Measurements from ENCODE around the gene MIER3.

Gene MIER3

DNA sequence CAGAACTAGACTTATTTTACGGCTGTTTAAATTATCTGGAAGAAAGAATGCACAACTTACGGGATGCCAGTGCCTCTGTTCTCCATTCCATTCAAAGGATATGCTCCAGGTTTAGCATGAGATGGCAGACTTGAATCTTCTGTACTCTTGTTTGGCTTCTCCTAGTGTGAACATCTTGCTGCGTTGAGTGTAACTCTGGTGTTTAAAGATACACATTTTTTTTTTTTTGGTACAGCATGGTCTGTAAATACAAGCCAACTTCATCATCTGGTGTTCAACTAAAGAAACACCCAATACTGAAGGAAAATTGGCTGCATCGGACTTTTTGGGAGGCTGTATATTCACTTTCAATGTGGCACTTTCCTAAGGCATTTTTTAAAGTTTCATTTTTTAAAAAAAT, 7.4 kb upstream of the MIER3 start:
- DNase-seq (ENCODE audit: low read depth) = no peak

DNA sequence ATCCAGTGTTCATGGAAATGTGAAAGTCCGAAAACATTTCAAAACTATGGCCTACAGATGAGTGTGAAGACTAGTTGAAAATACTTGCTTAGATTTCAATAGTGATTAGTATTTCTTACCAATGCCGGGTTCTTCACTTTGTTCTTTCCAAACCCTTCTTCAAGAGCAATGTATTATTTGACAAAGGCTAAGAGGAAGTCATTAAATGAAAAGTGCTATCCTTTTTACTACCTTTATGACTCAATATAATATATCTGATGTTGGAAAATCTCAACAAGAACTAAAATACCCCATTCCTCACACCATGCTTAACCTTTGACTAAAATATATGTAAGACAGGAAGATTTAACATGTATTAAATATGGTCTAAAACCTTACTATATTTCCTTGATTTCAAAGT, 6.7 kb upstream of the MIER3 start:
- no peak for DNase-seq (ENCODE audit: low read depth)

DNA sequence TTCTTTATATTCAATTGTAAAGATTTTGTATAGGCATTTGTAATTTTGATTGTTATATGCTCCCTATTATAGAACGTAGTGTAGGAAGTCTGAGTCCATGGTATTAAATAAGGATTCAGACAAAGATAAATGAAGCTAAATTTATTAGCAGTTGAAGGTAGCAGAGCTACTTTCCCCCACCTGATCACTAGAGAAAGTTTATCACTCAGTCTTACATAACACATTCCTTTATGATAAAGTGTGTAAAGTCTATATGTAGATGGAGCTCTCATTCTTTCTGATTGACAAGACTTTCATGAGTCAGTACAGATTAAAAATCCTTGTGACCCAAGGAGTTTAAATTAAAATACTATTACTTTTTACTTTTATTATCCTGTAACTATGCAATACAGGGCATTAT, 2.3 kb upstream of the MIER3 start:
- DNase-seq (ENCODE audit: low read depth) = no peak

DNA sequence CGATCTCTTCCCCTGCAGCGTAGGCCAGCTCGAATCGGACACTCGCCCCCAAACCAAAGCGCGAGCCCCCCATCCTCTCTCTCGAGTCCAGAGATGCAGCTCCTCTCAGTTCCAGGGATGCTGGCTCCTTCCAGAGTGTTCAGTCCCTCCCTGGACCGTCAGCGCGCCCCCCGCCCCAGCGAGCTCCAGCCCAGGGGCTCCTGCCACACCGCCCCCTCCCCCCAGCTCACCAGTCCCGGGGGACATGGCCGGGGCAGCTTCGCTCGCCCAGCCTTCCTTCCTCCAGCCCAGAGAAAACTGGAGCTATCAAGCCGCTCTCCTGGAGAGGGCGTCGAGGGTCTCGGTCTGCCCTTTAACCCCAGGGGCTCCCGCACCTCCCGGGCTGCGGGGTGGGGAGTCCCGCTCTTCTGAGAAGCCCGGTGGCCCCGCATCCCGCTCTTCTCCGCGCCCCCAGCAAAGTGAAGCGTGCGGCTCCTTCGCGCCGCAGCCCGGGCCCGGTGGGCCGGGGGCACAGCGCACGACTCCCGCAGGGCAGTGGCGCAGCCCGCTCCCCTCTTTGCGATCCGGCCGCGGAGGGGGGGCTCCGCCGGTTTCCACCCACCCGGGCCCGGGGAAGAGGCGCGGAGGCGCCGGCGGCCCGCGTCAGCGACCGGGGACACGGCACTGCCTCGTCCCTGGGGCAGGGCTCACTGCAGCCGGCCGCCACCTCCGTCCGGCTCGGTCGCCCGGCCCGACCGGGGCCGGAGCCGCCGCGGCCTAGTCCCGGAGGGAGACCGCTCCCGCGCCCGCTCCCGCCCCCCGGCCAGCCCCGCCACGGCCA, 587 bp downstream of the MIER3 start:
- peak; percentile 24 for DNase-seq (ENCODE audit: low read depth)

DNA sequence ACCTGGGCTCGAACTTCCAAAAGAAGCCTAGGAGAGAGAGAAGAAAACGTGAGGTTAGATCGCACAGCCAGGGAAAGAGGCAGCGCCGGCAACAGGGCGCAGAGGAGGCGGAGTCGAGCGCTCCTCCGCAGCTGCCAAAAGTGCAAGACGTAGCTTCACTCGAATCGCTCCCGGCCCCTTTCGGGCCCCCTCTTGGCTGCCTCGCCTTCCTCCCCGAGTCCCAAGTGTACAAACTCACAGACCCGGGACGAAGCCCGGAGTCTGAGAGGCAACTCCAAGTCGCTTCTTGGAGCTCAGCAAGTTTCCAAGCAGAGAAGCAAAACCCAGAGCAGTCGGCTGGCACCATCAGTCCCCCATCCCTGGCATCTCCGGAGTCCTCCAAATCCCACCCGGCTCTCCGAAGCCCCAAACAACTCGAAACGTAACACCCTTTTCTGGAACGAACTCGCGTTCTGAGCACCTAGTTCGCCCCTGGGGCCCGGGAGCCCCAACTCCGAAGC, 1.2 kb downstream of the MIER3 start:
- peak; percentile 52 for DNase-seq (ENCODE audit: low read depth)

DNA sequence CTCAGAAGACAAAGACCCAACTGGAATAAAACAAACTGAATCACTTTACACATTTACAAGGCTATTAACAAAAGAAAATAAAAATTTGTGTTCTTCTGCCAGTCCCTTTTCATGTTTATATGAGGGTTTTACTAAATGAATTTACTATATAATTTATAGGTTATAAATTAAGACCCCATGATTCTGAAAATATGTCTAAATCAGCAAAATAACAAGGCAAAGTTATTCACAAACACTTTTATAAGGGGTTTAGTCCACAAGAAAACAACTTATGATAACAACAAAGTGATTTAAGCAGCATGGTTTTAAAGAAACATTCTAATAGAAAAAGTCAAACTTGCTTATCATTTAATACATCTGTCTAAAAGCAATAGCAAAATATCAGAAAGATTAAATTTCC, 4.9 kb downstream of the MIER3 start:
- no peak for DNase-seq (ENCODE audit: low read depth)

DNA sequence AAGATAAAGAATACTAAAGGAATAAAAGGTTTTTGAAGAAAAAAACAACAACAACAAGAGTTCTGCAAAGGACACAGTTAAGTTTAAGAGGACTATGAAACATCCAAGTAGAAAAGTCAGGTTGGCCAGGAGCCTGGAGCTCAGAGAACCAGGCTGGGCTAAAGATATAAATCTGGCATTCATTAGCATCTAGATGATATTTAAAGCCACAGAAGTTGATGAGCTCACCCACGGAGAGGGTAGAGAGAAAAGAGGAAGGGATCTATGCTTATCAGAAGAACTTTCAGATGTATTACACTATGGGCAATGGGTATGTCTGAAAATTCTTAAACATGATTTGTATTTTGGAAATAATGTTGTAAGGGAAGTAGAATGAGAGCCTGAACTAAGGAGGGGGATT, 9.9 kb downstream of the MIER3 start:
- DNase-seq (ENCODE audit: low read depth) = no peak

DNA sequence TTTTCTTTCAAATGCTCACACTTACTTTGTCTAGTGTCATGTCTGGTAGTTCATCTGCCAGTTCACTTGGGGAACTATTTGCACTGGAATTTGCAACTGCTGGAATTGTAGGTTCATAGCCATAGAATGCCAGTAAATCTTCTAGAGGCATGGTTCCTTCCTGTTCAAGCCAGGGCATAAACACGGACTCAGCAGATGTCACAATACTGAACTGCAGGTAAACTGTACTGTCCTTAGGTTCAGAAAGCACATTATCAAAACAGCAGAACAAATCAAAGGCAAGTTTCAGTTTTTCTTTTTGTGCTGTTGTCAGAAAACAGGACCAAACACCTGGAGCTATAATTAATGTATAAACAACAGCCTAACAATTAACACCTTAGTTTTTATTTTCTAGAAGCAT, 13.1 kb downstream of the MIER3 start:
- no peak for DNase-seq (ENCODE audit: low read depth)

DNA sequence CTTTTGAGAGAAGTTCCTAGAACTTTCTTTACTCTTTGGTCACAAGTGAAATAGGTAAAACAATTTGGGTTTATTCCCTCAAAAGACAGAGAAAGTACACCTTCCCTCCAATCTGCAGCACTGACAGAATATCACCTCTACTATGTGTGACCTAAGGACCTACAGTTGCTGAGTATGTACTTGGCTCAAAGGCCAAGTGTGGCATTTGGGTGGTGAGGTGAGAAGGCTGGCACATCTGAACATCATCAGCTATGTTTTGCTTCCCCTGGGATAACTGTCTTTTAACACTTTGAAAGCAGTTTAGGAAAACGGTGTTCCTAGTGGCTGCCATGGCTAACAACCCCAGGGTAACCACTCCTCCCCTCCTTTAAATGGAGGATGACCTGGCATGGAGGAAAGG, 17.6 kb downstream of the MIER3 start:
- no peak for DNase-seq (ENCODE audit: low read depth)

DNA sequence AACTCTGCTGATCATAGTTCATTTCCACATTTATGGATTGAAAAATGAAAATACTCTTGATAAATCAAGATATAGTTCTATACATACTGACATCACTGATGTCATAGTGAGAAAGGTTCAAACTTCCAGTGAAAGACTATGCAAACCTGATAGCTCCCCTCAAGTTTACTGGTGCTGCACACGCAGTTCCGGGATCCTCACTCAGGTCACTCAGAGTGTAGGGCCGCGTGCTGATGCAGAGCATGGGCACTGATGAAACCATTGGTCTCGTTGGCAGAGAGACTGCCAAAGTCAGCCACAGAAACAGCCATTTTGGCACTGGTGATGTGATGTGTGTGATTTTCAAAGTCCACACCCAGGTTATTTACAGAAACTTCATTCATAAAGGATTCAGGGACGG, 29.0 kb downstream of the MIER3 start:
- DNase-seq (ENCODE audit: low read depth) = no peak

DNA sequence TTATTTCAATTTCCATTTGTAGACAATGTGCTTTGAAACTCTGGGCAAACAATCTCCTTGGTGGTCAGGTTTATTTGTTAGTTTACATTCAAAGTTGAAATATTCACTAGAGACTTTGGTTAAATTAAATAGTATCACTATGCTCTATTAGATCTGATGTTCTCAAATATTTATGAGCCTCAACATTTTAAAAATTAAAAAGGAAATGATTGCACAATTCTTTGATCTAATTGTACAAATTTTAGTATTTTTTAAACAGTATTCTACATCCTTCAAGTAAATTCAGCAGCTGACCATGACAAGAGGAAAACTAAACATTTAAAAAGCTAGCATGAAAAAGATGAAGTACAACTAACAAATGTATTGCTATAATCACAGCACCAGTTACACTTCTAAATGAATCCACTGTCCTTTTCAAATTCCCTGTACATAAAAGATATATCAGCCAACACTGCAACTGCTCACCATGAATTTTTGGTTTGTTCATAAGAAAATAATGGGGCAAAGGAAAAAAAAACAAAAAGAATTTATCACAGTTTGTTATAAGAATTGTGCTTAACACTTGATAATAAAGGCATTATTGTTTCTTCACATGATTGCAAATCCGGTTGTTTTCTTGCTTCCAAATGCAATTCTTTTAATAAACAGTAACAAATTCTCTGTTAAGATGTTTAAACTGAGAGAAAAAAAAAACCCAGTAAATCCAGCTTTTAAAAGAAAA, 31.8 kb downstream of the MIER3 start:
- DNase-seq (ENCODE audit: low read depth) = no peak

DNA sequence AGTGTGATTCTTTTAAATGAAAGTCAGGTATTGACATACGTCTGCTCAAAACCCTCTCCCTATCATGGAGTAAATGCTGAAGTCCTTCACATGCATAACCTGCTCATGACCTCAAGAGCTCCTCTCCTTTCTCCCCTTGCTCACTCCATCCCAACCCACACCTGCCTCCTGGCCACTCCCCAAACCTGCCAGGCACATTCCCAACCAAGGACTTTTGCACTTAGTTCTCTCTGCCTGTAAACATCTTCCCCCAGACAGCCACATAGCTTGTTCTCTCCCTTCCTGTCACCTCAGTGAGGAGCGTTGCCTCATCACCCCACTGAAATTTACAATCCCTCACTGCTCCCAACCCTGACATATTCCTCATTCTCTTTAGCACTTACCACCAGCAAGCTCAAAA, 33.9 kb downstream of the MIER3 start:
- no peak for DNase-seq (ENCODE audit: low read depth)

DNA sequence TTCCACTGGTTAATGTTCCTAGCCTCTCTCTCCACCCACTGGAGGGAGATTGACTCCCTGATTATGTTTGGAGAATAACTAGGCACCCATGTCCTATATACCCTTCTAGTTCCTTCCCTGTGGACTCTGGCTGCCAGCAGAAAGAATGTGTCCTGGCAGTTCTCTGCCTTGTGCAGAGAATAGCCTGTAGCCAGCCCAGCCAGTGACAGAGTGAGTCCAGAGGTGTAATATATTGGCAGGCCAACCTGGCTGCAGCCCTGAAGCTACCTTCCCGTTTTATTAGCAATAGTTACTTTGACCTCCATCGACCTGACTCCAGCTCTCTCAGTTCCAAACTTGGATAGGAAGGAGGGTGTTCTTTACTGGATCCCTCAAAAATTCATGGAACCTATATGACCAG, 34.4 kb downstream of the MIER3 start:
- no peak for DNase-seq (ENCODE audit: low read depth)

DNA sequence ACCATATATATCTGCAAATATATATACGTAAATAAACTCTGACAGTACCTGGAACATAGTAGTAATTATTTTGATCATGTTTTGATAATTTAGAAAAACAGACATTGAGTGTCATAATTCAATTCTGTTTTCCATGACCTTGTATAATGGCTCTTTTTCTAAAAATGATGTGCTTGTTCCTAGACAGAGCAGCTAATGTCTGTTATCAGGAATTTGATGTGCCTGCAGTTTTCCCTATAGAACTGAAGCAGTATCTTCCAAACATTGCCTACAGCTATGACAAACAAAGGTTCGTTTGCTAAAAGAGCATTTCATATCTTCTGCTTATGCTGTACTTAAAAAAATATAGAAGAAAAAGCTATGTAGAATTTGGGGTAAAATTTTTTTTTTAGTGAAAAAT, 37.2 kb downstream of the MIER3 start:
- DNase-seq (ENCODE audit: low read depth) = no peak

DNA sequence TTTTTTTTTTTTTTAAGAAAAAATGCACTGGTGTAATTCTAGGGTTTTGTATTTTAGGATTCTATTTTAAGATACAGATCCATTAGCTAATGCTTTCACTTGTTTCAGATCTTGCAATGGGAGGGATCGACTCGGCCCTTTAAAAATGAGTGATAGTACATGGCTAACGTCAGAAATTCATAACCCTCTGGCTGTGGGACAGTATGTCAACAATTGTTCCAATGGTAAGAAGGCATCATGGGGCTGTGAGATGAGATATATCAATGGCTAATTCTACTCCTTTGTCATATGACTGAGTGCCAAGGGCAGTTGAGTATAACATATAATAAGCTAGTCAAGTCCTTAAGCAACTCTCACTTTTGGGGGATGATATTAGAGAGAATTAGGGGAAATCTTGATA, 38.2 kb downstream of the MIER3 start:
- DNase-seq (ENCODE audit: low read depth) = no peak

DNA sequence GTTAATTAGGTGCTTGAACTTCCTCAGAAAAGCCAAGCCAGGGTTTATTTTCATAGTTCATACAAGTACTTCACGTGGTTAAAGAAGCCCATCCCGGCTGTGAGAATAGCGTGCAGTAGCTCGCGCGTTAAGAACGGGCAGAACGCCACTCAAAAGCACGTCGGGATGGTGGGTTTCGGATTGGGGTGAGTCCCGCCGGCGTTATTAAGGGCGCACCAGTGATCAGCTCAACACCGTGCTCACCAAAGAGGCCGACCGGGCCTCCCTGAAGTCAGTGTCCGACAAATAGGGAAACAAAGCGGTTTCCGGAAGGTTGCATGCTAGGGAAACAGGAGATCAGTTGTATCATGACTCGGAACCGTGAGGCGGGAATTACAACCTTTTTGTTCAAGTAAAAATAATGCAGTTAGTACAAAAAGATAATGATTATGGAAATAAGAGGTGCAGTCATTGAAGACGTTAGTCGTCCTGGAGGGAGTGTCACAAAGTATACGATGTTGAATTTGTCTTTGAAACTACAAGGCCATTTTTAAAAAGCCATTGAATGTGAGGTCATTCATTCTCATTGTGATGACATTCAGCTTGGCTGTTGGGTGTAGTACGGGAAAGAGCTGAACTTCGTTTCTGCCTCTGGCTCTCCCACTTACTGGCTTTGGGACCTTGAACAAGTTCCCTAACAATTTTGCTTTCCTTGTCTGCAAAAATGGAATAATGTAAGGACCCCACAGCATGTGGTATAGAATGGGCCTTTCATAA, 41.5 kb downstream of the MIER3 start:
- peak; percentile 25 for DNase-seq (ENCODE audit: low read depth)

DNA sequence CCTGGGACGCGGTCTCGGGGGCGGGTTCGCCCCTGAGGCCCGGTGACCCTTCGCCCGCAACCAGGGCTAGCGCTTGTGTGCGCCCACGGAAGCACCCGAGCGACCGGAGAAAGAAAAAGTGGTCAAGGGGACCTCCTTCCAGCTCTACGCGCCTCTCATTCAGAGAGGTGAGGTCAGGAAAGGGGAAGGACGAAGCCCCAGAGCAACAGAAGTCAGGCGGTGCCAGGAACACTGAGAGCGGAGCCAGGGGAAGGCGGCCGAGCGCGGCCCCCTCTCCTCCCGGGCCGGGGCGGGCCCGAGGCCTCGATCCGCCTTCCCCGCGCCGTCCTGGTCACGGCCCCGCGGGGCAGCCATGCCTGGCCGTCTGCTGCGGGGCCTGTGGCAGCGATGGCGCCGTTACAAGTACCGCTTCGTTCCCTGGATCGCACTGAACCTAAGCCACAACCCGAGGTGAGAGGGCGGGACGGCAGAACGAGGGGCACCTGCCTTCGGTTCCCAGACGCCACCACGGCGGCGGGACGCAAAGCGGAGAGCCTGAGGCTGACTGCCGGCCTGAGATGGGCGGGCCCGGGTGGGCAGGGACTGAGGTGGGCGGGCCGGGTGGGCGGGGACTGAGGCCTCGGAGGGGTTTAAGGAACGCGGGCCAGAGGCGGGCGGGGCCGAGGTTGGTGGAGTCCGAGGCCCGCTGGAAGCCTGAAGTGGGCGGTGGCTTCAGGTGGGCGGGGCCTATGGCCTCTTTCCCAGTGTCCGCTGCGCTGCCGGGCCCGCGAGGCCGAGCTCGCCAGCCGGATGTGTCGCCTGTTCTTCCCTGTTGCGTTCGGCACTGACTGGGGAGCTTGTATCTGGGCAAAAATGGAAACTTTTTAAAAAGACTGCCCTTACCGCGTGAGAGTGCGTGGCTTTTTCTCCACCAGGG, 42.4 kb downstream of the MIER3 start, which contains the start of gene SETD9:
Gene SETD9, plus strand, starts transcription at position 303 of the 916 bp plus-strand sequence. Its CDS starts 50 bp downstream, at position 353.
- DNase-seq (ENCODE audit: low read depth) = peak; percentile 94

DNA sequence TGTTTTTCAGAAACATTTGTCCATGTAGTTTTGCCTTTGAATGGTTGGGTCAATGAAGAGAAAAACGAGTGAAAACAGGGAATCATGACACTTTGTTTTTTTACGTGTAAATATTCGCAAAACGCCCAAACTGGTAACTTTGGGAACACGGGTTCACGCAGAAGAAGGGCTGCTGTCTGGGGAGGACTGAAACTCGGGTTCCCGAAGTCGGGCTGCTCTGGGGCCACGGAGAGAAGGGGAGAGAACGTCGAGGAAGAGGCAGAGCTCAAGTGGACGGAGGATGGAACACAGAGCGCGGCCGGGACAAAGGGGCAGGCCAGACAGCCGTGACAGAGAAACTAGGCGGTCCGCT, 43.0 kb downstream of the MIER3 start:
- DNase-seq (ENCODE audit: low read depth) = no peak

DNA sequence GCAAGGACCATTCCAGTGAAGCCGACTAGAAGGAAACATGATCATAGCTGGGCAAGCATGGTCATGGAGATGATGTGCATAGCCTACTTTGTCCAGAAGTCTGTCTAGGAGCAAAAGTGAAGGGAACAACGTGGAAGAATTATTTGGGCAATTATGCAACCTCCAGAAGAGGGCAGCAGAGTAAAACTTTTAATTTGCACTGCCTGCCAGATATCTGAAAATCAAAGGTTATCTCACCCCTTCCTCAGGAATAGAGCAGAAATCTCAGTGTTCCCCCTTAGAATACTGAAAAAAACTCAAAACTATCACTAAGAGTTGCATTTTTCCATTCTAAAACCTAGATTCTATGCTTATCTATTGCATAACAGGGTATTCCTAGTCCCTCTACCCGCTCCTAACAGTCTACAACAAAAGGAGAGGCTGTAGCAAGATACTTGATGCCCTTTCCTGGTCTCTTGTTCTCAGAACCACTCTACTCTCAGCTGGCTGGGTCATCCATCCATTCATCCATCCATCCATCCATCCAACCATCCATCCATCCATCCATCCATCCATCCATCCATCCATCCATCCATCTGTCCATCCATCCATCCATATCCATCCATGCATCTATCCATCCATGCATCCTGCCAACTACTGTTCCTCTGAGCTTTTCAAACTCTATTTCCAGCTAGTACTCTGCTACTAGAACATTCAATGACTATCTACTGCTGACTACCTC, 50.9 kb downstream of the MIER3 start:
- DNase-seq (ENCODE audit: low read depth) = no peak

DNA sequence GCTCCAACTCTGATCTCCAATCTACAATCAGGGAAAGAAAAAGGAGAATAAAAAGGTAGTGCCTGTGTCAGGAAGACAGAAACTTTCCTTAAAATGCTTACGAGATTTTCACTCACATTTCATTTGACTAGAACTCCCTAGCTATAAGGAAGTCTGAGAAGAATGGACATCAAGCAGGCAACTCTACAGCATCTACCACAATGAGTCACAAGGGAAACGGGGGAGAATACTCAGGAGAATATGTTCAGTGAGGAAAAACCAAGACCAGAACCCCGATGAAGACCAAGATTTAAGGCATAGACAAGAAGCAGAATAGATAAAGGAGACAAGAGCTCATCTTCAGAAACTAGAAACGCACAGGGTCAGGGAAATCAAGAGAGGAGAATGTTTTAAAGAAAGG, 51.5 kb downstream of the MIER3 start:
- no peak for DNase-seq (ENCODE audit: low read depth)

DNA sequence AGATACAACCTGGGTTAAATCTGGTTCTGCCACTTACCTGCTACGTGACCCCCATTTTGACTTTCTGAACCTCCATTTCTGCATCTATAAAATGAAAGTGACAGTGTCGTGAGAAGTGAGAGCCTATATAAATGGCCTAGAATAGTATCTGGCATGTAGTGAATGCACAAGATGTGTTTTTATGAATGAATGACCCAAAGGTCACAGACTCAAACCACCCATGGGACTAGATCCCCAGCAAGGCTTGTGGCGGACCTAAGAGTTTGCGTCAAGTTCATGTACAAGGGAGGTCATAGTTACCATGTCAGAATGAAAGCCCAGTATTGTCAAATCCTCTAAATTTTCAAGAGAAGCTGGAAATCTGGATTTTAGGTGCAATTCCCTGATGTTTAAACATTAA, 53.7 kb downstream of the MIER3 start:
- no peak for DNase-seq (ENCODE audit: low read depth)

All from activated T-cell treated with anti-CD3 and anti-CD28 coated beads for 48 hours (primary cell).